Activated CD4-positive, alpha-beta T cell treated with anti-CD3 and anti-CD28 coated beads for 48 hours (primary cell): Measurements from ENCODE around the gene HOXD13.
A peak's percentile ranks its signal among the peaks of the same experiment; 100 is the strongest.

ENCODE experiments used
- DNase-seq: peaks from one replicate; pipeline ENCODE4 v3.0.0-alpha.2; 2020

HOXD13 gene

DNA sequence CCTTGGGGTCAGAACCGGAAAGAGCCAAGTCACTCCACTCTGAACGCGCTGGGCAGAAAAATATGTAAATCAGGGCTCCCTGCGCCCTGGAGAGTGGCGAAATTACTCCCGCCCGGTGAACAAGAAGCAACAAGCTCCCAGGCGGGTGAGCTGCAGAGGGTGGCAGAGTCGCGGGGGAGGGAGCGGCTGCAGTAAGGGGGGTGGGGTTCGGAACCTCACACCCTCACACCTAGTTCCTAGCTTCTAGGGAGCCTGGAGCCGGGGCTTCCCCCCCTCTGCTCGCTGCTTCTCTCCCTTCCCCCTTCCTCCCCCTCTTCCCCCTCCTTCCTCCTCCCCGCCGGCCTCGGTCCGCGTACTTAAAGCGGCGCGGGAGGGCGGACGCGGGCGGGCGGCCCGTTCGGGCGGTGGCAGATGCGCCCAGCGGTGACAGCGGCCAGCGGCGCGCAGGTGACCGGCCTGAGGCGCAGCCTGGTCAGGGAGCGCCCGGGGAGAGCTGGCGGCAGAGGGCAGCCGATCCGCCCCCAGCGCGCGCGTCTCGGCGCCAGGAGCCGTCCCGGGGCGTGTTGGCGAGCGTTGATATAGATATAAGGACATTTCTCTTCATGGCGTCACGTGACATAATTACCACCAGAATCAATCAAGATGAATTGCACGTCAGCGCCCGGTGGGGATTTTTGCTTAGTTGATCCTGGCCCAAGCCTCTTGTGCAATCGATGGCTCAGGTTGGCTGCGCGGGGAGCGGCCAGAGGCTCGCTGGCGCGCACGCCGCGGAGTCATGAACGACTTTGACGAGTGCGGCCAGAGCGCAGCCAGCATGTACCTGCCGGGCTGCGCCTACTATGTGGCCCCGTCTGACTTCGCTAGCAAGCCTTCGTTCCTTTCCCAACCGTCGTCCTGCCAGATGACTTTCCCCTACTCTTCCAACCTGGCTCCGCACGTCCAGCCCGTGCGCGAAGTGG is 14.3 kb downstream of the HOXD13 start, which contains the start of gene HOXD11:
HOXD11 (plus strand) TSS at position 700 of the 959 bp plus-strand sequence; CDS start at position 776, 76 bp downstream.
- DNase-seq = no peak

DNA sequence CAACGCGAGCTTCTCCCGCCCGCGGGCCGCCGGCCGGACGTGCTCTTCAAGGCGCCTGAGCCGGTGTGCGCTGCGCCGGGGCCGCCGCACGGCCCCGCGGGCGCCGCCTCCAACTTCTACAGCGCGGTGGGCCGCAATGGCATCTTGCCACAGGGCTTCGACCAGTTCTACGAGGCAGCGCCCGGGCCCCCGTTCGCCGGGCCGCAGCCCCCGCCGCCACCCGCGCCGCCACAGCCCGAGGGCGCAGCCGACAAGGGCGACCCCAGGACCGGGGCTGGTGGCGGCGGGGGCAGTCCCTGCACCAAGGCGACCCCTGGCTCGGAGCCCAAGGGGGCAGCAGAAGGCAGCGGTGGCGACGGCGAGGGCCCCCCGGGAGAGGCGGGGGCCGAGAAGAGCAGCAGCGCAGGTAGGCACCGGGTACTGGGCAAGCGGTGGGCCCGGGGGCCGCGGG is 15.2 kb downstream of the HOXD13 start:
- no peak for DNase-seq

DNA sequence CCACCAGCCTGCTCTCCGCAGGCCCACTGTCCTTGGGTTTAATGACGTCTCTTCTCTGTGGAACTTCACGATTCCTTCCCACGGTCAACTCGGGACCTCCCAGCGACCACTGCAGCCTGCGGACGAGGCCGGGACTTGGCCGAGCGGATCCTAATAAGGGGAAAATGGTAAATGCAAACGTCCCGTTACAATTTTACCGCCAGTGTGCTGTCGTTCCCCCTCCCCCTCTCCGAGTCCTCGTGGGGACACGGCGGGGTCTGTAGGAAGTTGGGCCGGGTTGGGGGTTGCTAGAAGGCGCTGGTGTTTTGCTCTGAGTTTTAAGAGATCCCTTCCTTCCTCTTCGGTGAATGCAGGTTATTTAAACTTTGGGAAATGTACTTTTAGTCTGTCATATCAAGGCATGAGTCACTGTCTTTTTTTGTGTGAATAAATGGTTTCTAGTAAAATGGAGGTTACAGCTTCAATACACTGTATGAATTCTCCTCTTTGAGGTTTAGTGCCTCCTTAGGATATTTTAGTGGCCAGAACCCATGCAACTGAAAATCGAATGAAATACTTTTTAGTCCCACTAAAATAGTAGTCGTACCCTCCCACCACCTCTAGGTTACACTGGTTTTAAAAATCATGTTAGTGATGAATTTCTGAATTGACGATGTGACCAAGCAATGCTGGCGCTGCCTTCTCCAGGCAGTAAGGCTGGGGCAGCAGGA is 16.8 kb downstream of the HOXD13 start:
- no peak for DNase-seq

DNA sequence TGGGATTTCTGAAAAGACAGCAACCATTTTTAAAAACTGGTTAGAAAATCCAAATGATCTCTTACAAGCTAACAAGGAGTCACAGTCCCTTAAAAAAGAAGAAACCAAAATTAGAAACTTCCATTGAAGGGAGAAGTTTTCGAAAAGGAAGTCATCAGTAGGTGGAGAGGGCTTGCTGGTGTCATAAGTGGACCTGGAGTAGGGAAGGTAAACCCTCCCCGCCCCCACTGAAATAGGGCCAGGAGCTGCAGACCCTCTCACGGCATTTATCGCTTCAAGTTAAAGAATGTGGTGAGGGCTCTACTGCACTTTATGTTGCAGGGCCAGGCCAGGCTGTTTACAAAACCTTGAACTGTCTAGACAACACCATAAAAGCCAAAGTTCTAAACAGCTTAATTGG is 17.4 kb downstream of the HOXD13 start:
- DNase-seq = no peak

DNA sequence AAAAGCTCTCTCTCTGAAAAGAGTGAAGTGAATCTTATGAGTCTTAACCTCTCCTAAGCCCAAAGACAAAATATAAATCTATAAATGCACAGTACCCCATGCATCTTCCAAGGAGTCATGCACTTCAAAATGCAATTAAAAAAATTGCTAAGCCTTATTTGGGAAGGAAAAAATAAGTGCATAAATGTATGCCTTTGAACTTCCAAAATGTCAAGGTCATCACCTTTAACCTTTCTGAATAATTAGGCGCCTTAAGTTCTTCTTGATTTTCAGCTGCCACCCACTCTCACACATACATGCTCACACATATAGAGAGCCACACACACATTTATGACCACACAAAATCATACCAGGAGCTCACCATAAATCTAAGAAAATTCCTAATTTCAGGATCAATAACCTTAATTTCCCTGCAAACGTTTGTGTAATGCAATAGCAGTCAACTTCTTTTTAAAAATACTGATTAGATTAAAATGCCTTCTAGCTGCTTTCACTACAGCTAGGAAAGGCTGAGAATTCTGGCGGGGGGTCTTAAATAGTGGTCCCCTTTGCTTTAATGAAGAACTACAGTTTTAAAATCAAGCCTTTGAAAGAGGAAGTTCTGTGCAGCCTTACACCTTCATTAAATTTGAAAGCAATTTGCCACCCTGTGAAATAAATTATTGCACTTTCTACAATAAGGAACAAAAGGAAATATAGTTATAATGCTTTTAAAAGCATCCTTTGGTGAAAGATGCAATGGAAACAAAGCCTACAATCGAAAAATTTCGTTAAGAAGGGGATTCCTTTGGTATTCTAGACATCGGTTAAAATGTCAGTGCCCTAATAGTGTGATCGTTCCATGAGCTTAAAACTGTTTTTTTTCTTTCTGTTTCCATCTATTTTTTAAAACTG is 18.1 kb downstream of the HOXD13 start:
- no peak for DNase-seq

DNA sequence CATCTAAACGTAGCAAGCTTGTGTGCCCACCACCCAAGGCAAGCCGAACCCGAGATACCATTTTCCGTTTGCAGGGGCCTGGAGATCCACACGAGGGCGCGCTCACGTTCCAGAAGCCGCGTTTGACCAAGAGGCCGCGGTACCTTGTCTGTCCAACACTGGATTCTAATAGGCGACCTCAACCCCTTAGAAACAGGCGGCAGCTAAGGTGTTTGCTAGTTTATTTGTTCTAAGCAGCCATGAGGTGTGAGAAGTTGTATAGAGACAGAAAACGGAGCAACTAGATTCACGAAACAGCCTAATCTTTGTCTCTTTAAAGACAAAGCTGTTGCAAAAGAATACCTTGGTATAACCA is 18.8 kb downstream of the HOXD13 start:
- DNase-seq = peak; percentile 54

DNA sequence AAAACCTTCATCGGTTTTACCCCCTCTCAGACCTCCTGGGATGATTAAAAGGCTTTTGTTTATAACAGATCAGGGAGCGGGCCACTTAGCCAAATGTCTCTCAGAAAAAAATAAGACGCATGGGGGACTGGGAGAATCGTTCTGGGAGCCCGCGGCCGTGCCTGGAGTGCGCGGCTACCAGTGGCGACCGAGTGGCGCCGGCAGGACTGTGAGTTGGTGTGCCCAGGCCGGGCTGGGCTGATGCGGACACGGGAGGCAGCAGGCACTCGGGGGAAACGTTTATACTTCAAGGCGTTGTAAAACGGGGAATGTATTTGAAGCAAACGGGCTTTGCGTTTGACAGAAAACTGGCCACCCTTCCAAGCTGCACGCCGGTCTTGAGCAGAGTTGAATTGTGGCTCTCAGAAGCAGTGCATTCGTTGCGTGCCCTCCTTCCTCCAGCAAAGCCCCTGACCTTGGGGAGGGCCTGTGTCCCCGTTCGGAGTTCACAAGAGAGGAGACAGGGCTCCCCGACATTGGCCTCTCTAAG is 19.4 kb downstream of the HOXD13 start:
- DNase-seq = no peak

DNA sequence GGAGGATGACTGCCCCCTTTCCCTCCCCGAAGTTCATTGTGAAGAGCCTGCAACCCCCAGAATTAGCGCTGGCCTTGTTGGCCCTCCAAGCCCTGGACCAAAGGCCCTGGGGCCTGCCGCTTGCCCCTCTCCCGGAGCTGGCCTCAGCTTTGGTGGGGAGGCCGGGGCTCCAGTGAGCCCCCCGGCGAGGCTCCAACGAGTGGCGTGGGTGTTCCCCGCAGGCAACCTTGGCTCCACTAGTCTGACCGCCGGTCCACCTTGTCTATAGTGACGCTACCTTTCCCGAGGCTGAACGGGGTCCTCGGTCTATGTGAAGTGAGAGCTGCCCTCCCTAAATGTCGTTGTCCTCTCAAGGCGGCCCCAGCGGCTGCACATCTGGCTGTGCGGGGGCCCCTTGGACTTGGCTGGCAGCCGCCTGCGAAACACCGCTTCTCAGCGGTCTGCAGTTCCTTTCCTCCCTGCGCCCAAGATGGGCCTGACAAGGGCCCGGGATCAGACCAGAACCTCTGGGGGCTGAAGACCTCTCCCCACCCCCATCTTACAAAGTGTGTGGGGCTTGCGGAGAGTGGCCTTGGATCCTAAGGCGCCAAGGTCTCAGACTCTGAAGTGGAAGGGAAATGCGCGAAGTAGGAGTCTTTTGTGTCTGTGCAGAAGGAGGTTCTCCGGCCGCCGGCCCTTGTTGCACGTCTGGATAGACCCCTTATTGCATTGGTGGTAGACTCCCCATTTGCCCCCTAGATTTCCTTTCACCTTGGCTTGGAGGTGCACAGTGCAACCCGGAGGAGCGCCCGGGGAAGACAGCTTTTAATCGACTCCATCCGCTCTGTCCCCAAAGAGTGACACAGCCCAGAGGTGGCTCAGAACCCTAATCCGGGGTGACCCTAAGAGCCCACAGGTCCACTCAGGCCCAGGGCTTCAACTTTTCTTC is 20.1 kb downstream of the HOXD13 start:
- DNase-seq = no peak

DNA sequence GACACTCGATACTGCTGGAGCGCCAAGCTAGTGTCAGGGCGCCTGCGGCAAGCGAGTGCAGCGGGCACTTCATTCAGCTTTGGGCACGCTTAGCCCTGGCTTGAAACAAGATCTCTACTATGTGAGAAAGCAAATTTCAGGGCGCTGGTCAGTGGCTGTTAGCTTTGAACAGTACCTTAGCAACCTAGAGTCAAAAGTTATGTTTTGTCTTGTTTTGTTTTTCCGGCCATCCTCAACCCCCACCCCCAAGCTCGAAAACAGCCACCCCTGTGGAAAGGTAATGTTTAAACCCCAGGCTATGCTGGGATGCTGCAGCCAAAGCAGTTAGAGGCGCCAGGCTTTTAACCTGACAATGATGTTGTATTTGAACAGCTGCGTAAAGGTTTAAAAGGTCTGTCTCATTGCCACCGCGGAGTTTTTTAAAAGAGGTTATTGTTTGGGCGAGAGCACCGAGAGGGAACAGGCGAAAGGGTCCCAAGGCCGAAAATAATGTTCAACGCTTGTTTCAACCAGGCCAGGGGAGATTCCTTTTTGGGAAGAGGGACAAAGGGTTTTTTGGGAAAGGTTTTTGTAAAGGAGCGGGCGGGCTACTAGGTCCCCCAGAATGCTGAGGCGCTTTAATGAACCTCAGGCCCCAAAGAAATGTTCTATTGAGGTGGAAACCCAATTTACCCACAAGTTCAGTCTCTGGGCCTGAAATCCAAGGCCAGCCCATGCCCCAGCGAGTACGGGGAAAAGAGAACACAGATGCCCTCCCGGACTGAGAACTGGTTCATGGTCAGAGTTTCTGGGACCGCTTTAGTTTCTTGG is 21.8 kb downstream of the HOXD13 start:
- DNase-seq = no peak

DNA sequence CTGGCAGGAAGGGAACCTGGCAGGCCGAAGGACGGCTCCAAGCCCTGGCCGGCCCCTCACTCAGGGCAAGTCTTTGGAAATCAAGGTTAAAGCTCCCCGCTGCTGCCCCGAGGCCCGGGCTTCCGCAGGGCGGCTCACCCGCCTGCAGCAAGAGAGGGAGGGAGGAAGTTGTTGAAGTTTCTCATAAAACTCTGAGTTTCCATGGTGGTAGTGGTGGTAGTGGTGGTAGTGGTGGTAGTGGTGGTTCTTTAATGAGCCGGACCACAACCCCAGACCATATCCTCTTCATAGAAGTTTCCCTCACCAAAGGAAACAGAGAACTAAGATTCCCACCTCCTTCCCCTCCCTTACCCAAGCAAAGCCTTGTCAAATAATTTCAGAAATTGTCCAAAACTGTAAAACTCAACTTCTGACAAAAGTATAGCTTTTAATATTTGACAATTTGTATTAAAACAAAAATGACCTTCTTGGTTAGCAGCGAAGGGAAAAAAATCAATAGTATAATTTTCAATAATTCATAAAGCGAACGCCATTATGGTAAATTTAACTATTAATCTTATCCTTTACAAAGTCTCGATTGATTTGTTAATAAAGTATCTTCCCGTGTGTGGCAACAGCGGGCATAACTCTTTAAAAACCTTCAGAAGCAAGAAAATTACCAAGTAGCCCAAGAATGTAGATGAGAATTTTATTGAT is 22.6 kb downstream of the HOXD13 start:
- DNase-seq = no peak

DNA sequence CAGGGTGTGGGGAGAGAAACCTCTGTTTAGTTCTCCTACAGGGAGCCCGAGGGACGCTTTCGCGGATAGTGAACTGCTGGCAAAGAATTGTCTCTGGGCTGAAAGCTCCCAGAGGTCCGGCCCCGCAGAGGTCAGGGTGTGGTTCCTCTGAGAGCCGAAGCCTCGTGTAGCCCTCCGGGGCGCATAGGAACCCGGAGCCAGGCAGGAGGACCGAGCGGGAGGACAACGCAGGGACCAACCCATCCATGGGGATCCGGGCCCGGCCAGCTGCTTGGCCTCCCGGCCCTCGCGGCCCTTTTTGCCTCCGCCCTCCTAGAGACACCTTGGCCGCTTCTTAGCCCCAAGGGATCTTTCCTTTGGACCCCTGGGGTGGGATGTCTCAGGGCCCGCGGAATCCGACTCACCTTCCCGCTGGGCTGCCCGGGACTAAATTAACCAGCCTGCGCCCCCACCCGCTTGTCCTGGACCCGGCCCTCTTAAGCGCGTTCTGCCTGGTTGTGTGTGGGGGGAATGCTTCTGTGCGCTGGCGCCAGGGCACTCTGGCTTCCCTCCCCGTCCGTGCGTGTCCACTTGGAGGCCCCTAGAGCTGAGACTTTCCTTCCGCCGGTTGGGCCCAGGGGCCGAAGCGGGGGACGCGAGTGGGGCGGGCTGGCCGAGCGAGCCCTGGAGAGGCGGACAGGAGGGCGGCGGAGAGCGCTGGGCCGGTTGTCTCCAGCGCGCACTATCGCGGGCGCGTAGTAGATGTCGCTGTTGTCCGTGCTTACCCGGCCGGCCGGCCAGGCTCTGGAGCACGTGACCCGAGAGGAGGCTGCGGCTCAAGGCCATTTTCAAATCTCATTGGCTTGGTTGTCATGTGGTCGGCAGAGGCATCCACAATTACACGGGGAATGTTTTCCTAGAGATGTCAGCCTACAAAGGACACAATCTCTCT is 23.6 kb downstream of the HOXD13 start, which contains the start of gene HOXD10:
HOXD10 (plus strand) TSS at position 896 of the 931 bp plus-strand sequence. CDS start 56 bp downstream, outside the sequence.
- no peak for DNase-seq

DNA sequence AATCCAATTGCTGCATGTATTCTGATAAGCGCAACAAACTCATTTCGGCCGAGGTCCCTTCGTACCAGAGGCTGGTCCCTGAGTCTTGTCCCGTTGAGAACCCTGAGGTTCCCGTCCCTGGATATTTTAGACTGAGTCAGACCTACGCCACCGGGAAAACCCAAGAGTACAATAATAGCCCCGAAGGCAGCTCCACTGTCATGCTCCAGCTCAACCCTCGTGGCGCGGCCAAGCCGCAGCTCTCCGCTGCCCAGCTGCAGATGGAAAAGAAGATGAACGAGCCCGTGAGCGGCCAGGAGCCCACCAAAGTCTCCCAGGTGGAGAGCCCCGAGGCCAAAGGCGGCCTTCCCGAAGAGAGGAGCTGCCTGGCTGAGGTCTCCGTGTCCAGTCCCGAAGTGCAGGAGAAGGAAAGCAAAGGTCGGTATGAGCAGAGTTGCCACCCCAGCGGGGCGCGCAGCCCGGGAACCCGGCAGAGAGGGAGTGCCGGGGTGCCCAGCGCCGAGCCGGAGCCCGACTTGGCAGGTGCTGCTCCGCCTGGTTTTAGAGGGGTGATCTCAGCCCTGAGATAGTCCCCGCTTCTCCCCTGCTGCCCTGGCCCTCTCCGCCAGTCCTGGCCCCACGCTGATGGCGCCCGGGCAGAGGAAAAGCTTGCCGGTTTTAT is 24.8 kb downstream of the HOXD13 start:
- DNase-seq = no peak

DNA sequence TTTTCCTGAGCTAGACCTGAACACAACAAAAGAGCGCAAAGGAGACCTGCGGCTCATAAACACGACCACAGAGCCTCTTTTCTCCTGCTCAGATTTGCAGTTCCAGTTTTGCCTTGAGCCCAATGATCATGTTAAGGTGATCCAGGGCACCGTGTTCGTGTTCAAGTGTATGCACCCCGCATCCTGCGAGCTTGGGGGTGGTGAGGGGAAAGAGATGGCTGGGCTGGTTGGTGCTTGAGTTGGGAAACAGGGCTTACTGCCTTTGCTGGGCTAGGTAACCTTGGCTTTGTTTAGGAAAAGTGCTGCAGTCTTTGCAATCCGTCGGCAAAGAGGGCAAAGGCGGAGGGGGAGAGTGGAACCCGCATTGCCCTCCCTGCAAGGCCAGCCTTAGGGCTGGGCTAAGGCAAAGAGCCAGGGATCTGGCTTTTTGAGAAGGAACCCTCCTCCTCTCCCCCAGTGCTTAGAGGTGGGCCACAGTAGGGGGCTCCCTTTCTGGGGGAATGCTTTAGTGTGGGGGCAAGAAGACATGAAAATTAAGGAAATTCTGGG is 25.4 kb downstream of the HOXD13 start:
- DNase-seq = no peak

DNA sequence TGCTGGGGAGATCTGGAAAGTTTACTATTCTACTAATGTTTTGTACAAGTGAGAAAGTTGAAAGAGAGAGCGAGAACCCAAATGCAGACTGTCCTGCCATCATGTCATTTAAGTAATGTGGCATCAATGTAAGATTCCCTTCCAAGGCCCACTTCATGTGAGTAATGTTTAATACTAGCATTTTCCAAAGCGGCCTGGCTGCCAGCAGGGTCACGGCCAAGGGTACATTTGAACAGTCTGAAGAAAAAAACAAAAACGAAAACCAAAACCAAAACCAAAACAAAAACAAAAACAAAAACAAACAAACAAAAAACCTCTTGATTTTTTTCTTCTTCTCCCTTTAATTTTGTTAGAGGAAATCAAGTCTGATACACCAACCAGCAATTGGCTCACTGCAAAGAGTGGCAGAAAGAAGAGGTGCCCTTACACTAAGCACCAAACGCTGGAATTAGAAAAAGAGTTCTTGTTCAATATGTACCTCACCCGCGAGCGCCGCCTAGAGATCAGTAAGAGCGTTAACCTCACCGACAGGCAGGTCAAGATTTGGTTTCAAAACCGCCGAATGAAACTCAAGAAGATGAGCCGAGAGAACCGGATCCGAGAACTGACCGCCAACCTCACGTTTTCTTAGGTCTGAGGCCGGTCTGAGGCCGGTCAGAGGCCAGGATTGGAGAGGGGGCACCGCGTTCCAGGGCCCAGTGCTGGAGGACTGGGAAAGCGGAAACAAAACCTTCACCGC is 26.2 kb downstream of the HOXD13 start:
- peak; percentile 53 for DNase-seq

DNA sequence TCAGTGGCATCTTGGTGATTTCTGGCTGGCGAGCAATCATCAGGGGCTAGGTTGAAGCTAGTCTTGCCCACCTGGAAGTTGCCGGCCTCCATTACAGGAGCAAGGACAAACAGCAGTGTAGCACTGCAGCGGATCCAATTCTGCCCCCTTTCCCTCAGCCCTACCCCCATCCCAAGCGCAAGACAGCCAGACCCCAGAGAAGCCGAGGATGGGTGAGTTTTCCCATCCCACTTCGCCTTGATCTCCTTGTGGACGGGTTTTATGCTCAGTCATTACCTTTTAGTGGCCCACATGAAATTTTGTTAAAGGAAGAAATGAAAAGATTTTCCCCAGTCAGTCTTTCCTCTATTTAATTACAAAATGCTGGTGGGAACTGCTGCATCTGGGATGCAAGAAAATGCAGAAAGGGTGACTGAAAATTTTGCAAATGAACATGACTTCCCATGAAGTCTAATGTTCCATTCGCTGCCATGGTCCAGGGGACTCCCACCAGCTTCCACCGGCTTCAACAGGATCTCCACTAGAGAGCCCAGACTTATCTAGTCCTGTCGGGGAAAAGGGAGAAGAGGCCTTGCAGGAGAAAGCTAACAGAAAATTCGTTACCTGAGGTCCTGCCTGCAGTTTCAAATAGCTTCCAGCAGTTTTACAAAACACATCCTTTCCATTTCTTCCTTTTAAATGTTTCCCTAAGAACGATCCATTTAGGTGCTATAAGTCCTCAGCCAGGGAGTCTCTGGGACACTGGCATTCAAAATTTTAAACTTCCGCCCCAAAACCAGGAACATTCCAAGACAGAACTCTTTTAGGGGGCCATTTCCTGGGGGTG is 28.1 kb downstream of the HOXD13 start:
- no peak for DNase-seq
